Activated CD8-positive, alpha-beta memory T cell treated with anti-CD3 and anti-CD28 coated beads, Interleukin-2, amount 10 ng/mL, durations not matched to agents 7 days and 5 days (primary cell): ENCODE results near the gene LRGUK. TPM values are rescaled to one million over a fixed set of nuclear protein-coding genes. Genes with fewer than 3 reads are reported as not detected.
A peak's percentile ranks its signal among the peaks of the same experiment; 100 is the strongest.

Source experiments
- ATAC-seq: fragments of 150-1000 bp; cut with Tn5 transposase; one replicate; pipeline ENCODE4 v1.10.0; 2021; ENCODE audit warnings: moderate library complexity
- CTCF ChIA-PET: fragments of 350-600 bp; sonication (Branson Sonifier 250); formaldehyde crosslinking; loops from one replicate; lab custom pipeline; 2021; ENCODE audit warnings: antibody characterized with exemption; lab: Charles Lee
- DNase-seq: peaks from one replicate; pipeline ENCODE4 v3.0.0-alpha.2; 2020
- H3K27ac Mint-ChIP-seq: one replicate; pipeline ENCODE4 v1.8.0; 2021; ENCODE audit warnings: mild to moderate bottlenecking, mixed read lengths
- H3K27me3 Mint-ChIP-seq: one replicate; pipeline ENCODE4 v1.8.0; 2021; ENCODE audit warnings: mixed read lengths
- H3K36me3 Mint-ChIP-seq: one replicate; pipeline ENCODE4 v1.8.0; 2021; ENCODE audit warnings: mild to moderate bottlenecking, mixed read lengths
- H3K4me1 Mint-ChIP-seq: one replicate; pipeline ENCODE4 v1.8.0; 2021; ENCODE audit warnings: mixed read lengths
- H3K4me3 Mint-ChIP-seq: one replicate; pipeline ENCODE4 v1.8.0; 2021; ENCODE audit warnings: mild to moderate bottlenecking, moderate library complexity, mixed read lengths
- H3K9me3 Mint-ChIP-seq: one replicate; pipeline ENCODE4 v1.8.0; 2022; ENCODE audit warnings: low read depth, mixed read lengths
- total RNA-seq, 2 experiments: library from RNA; stranded (reverse); gene quantifications; one replicate each; pipeline ENCODE4 v1.2.3, GENCODE V29; 2021

LRGUK gene
- total RNA-seq, 2 experiments from 2014 or later, result 0.18 to 0.19 TPM

GRCh38 chr7:134105841-134106240 lies 21.3 kb upstream of the LRGUK start:
- CTCF ChIA-PET, result no interaction called here
- H3K4me3 Mint-ChIP-seq, result no peak overlapping the region
- DNase-seq, result no peak
- H3K27me3 Mint-ChIP-seq, result no peaks in the 10 kb centered on the region
- no peak overlapping the region for H3K27ac Mint-ChIP-seq
- no peaks in the 10 kb centered on the region for H3K9me3 Mint-ChIP-seq
- ATAC-seq, result no peak
- H3K4me1 Mint-ChIP-seq, result no peaks in the 10 kb centered on the region
- no peaks in the 10 kb centered on the region for H3K36me3 Mint-ChIP-seq

- DNase-seq (no peak), ATAC-seq (no peak)
- Mint-ChIP-seq H3K4me1 (peaks cover 5% of the 10 kb centered on the region), H3K27ac (no peak overlapping the region), H3K27me3 (no peaks in the 10 kb centered on the region), H3K4me3 (no peak overlapping the region), H3K36me3 (no peaks in the 10 kb centered on the region), H3K9me3 (no peaks in the 10 kb centered on the region)
- CTCF ChIA-PET, result interaction anchor here (0.8 kb wide), 1 partner anchor 9 kb away, joined by 4 read pairs; no protein-coding TSS in a partner anchor
Observed at GRCh38 chr7:134108802-134109201, 18.3 kb upstream of the LRGUK start.

- no peaks in the 10 kb centered on the region for H3K27me3 Mint-ChIP-seq
- H3K27ac Mint-ChIP-seq, result no peak overlapping the region
- ATAC-seq (no peak), DNase-seq (no peak)
- CTCF ChIA-PET, result no interaction called here
- peaks cover 2% of the 10 kb centered on the region for H3K9me3 Mint-ChIP-seq
- peaks cover 5% of the 10 kb centered on the region for H3K4me1 Mint-ChIP-seq
- no peak overlapping the region for H3K4me3 Mint-ChIP-seq
- H3K36me3 Mint-ChIP-seq, result no peaks in the 10 kb centered on the region
Observed at GRCh38 chr7:134113655-134114054, 13.5 kb upstream of the LRGUK start.

- H3K36me3 Mint-ChIP-seq, result no peaks in the 10 kb centered on the region
- H3K4me1 Mint-ChIP-seq, result peaks cover 5% of the 10 kb centered on the region
- DNase-seq (no peak), ATAC-seq (no peak)
- H3K9me3 Mint-ChIP-seq, result peaks cover 2% of the 10 kb centered on the region
- CTCF ChIA-PET, result no interaction called here
- H3K27ac Mint-ChIP-seq, result no peak overlapping the region
- H3K4me3 Mint-ChIP-seq, result no peak overlapping the region
- H3K27me3 Mint-ChIP-seq, result no peaks in the 10 kb centered on the region
Observed at GRCh38 chr7:134114992-134115391, 12.1 kb upstream of the LRGUK start.

GRCh38 chr7:134120405-134120804 lies 6.7 kb upstream of the LRGUK start:
- no peak overlapping the region for H3K27ac Mint-ChIP-seq
- no peak overlapping the region for H3K4me3 Mint-ChIP-seq
- no peaks in the 10 kb centered on the region for H3K36me3 Mint-ChIP-seq
- no peaks in the 10 kb centered on the region for H3K4me1 Mint-ChIP-seq
- peaks cover 2% of the 10 kb centered on the region for H3K9me3 Mint-ChIP-seq
- peaks cover 9% of the 10 kb centered on the region for H3K27me3 Mint-ChIP-seq
- CTCF ChIA-PET, result no interaction called here
- no peak for ATAC-seq
- no peak for DNase-seq

GRCh38 chr7:134121632-134122139 lies 5.5 kb upstream of the LRGUK start:
- CTCF ChIA-PET, result no interaction called here

GRCh38 chr7:134122980-134123379 lies 4.2 kb upstream of the LRGUK start:
- H3K36me3 Mint-ChIP-seq, result no peaks in the 10 kb centered on the region
- peaks cover 23% of the 10 kb centered on the region for H3K27me3 Mint-ChIP-seq
- CTCF ChIA-PET, result interaction anchor here (1.1 kb wide), 1 partner anchor 18 kb away, joined by 3 read pairs; no protein-coding TSS in a partner anchor
- no peak overlapping the region for H3K4me3 Mint-ChIP-seq
- DNase-seq (no peak), ATAC-seq (no peak)
- no peaks in the 10 kb centered on the region for H3K9me3 Mint-ChIP-seq
- H3K27ac Mint-ChIP-seq, result no peak overlapping the region
- H3K4me1 Mint-ChIP-seq, result peaks cover 10% of the 10 kb centered on the region

More at GRCh38 chr7:134121632-134122139, 5.5 kb upstream of the LRGUK start:
- Mint-ChIP-seq H3K4me3 (no peak overlapping the region), H3K9me3 (peaks cover 2% of the 10 kb centered on the region), H3K4me1 (peaks cover under 1% of the 10 kb centered on the region), H3K27me3 (peaks cover 17% of the 10 kb centered on the region), H3K36me3 (no peaks in the 10 kb centered on the region), H3K27ac (no peak overlapping the region)
- DNase-seq, result no peak
- no peak for ATAC-seq

GRCh38 chr7:134126146-134126545 lies 994 bp upstream of the LRGUK start:
- no peaks in the 10 kb centered on the region for H3K9me3 Mint-ChIP-seq
- DNase-seq, result no peak
- CTCF ChIA-PET, result interaction anchor here (2.5 kb wide), 1 partner anchor 15 kb away, joined by 19 read pairs; no protein-coding TSS in a partner anchor

GRCh38 chr7:134126596-134126965 lies 559 bp upstream of the LRGUK start:
- no peaks in the 10 kb centered on the region for H3K9me3 Mint-ChIP-seq
- CTCF ChIA-PET, result interaction anchor here (2.5 kb wide), 1 partner anchor 14 kb away, joined by 19 read pairs; no protein-coding TSS in a partner anchor
- ATAC-seq (no peak), DNase-seq (no peak)
- H3K27me3 Mint-ChIP-seq, result peaks cover 39% of the 10 kb centered on the region
- peak overlapping the region; percentile 71 for H3K4me3 Mint-ChIP-seq
- peaks cover 12% of the 10 kb centered on the region for H3K4me1 Mint-ChIP-seq
- no peaks in the 10 kb centered on the region for H3K36me3 Mint-ChIP-seq
- H3K27ac Mint-ChIP-seq, result no peak overlapping the region

More at GRCh38 chr7:134126146-134126545, 994 bp upstream of the LRGUK start:
- ATAC-seq, result no peak
- Mint-ChIP-seq H3K27ac (no peak overlapping the region), H3K36me3 (no peaks in the 10 kb centered on the region), H3K4me1 (peaks cover 12% of the 10 kb centered on the region), H3K27me3 (peaks cover 35% of the 10 kb centered on the region), H3K4me3 (peak overlapping the region; percentile 9)

- peaks cover 40% of the 10 kb centered on the region for H3K27me3 Mint-ChIP-seq
- ATAC-seq (no peak), DNase-seq (no peak)
- no peak overlapping the region for H3K27ac Mint-ChIP-seq
- H3K4me3 Mint-ChIP-seq, result no peak overlapping the region
- CTCF ChIA-PET, result no interaction called here
- H3K9me3 Mint-ChIP-seq, result no peaks in the 10 kb centered on the region
- peaks cover 12% of the 10 kb centered on the region for H3K4me1 Mint-ChIP-seq
- H3K36me3 Mint-ChIP-seq, result no peaks in the 10 kb centered on the region
Observed at GRCh38 chr7:134128829-134129228, 1.7 kb downstream of the LRGUK start.

- Mint-ChIP-seq H3K4me3 (no peak overlapping the region), H3K36me3 (no peaks in the 10 kb centered on the region), H3K9me3 (no peaks in the 10 kb centered on the region), H3K27ac (no peak overlapping the region), H3K27me3 (peaks cover 37% of the 10 kb centered on the region), H3K4me1 (peaks cover 12% of the 10 kb centered on the region)
- ATAC-seq, result no peak
- CTCF ChIA-PET, result no interaction called here
- no peak for DNase-seq
Observed at GRCh38 chr7:134129856-134130523, 2.9 kb downstream of the LRGUK start.

- CTCF ChIA-PET, result no interaction called here
- Mint-ChIP-seq H3K4me1 (no peaks in the 10 kb centered on the region), H3K27ac (no peak overlapping the region), H3K4me3 (no peak overlapping the region), H3K9me3 (no peaks in the 10 kb centered on the region), H3K36me3 (no peaks in the 10 kb centered on the region), H3K27me3 (peaks cover 23% of the 10 kb centered on the region)
- no peak for ATAC-seq
- no peak for DNase-seq
Observed at GRCh38 chr7:134134004-134134403, 6.9 kb downstream of the LRGUK start.

- CTCF ChIA-PET, result interaction anchor here (0.7 to 2.4 kb wide), 15 partner anchors 9 to 397 kb away, joined by 3 to 19 read pairs (median 4); partner anchors contain the start of genes LRGUK and SLC35B4
- Mint-ChIP-seq H3K4me3 (no peak overlapping the region), H3K27me3 (peaks cover 1% of the 10 kb centered on the region), H3K36me3 (no peaks in the 10 kb centered on the region), H3K4me1 (peaks cover 2% of the 10 kb centered on the region), H3K27ac (no peak overlapping the region), H3K9me3 (no peaks in the 10 kb centered on the region)
- DNase-seq (peak; percentile 66), ATAC-seq (peak; percentile 61)
Observed at GRCh38 chr7:134140889-134141867, 14.0 kb downstream of the LRGUK start.
